Activated gamma-delta T cell (primary cell): ENCODE data around the gene DDA1.
"Not testable (repeated sequence)": the region's sequence is repeated elsewhere in the genome, so short reads cannot be mapped to it uniquely, and the experiment has no call there.

ENCODE experiments used
- DNase-seq: peaks from one replicate; lab custom pipeline; 2025; lab: John Stamatoyannopoulos, UW

DDA1 gene

DNA sequence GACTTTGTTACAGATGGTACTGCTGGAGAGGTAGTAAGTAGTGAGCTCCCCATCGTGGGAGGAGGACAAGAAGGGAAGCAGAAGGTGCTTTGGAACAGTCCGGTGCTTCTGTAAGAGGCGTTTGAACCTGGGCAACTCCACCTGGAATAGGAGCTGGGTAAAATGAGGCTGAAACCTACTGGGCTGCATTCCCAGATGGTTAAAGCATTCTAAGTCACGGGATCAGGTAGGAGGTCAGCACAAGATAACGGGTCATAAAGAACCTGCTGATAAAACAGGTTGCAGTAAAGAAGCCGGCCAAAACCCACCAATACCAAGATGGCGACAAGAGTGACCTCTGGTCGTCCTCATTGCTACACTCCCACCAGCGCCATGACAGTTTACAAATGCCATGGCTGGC lies 22.6 kb upstream of the DDA1 start:
- DNase-seq, result no peak

DNA sequence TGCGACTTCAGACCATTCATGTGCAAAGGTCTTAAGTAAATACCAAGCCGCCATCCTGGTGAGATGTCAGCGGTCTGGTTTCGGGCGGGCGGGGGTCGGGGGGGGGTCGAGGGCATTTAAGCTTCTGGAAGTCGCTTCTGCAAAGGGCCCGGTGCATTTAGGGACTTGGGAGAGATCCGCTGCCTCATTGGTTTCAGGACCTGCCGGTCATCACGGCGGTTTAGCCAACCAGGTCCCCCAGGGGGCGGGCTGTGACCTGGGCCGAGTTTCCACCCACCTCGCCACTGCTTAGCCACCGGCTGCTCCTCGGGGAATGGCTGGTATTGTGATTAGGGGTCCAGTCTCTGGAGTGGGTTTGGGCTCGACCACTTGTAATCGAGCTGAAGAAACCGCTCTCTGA lies 19.9 kb upstream of the DDA1 start:
- DNase-seq, result no peak

DNA sequence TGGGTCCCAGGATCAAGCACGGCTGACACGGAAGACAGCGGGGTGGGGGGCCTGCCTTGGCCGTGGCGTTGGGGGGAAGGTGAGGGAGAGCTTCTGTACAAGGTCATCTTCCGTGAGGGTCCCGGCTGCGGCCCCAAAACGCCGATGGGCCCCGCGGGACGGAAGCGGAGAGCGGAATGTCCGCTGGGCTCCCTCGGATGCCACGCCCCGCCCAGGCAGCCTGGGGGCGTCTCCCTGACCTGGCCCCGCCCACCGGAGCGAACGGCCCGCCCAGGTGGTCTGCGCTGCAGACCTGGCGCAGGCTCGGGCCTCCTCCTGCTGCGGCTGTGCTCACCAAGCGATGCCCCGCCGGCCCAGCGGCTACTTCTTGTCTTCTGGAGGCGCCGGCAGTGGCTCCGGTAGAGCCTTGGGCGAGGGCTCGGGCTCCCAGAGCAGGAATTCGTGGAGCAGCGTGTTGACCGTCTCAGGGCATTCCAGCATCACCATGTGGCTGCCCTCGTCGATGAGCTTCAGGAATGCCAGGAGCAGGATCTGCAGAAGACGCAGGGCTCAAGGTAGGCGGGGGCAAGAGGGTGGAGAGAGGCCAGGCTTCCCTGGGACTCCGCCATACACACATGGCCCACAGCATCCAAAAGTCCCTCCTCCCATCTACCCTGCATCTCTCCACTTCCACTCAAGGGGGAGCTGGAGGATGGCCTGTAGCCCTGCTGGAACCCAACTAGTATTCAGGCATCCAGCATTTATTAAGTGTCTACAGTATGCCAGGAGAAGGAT lies 16.9 kb upstream of the DDA1 start:
- peak; percentile 53 for DNase-seq

DNA sequence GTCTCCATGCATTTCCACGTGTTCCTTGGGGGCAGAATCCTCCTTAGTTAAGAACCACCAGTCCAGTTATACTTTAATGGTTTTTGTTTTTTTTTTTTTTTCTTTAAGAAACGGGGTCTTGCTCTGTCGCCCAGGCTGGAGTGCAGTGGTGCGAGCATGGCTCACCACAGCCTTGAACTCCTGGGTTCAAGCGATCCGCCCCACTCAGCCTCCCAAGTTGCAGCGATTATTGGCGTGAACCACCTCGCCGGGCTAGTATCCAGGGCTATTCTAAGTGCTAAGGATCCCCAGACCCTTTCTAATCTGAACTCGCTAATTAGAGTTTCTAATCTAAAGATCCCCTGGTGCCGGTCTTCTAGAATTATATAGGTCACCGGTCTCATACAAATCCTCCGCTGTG lies 15.8 kb upstream of the DDA1 start:
- no peak for DNase-seq

DNA sequence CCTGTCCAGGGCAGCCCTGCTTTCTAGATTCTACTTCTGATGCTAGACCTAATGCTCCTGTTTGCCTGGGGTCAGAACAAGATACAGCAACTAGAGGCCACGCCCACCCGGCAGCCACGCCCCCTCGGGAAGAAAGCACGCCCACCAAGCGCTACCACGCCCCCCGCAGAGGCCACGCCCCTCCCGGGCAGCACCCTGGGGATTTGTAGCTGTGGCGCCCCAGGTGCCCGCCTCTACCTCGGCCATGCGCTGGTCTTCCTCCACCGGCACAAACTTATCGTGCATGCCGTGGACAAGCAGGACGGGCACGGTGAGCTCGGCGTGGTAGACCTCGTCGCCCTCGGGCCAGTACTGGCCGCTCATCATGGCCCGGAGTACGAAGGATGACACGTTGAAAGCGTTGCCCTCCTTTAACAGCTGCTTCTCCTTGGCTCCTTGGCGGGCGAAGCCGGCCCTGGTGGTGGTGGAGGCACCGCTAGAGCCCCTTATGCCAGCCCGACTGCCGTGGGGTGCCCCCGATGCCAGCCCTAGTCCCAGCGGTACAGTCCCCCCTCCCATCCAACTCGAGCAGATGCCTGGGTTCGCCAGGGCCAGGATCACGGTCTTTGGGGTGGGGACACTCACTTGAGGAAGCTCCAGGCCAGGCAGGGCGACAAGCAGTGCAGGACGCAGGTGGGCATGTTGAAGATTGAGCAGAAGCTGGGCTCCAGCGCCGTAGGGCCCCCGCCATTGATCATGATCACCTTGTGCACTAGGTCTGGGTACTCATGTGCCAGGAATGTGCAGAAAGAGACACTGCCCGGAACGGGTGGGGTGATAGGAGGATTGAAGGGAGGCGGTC lies 15.1 kb upstream of the DDA1 start:
- peak; percentile 27 for DNase-seq

DNA sequence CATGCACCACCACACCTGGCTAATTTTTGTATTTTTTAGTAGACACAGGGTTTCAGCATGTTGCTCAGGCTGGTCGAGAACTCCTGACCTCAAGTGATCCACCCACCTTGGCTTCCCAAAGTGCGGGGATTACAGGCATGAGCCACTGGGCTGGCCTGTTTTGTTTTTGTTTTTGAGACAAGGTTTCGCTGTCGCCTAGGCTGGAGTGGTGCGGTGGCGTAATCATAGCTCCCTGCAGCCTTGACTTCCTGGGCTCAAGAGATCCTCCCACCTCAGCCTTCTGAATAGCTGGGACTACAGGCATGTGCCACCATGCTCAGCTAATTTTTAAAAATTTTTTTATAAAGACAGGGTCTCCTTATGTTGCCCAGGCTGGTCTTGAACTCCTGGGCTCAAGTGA lies 13.8 kb upstream of the DDA1 start:
- not testable (repeated sequence) for DNase-seq

DNA sequence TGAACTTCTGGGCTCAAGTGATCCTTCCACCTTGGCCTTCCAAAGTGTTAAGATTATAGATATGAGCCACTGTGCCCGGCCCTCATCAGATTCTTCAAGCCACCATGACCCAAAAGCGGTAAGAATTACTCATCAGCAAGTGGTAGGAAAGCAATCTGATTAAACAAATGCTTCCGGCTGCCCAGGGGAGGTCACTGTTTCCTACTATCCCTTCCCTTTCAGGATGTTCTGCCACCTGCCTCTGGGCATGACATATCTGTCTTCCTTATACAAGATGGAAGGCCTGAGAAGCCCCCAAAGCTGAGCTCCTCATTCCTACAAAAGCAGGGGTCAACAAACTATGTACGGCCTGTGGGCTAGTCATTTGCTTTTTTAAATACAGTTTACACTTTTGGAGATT lies 13.1 kb upstream of the DDA1 start:
- no peak for DNase-seq

DNA sequence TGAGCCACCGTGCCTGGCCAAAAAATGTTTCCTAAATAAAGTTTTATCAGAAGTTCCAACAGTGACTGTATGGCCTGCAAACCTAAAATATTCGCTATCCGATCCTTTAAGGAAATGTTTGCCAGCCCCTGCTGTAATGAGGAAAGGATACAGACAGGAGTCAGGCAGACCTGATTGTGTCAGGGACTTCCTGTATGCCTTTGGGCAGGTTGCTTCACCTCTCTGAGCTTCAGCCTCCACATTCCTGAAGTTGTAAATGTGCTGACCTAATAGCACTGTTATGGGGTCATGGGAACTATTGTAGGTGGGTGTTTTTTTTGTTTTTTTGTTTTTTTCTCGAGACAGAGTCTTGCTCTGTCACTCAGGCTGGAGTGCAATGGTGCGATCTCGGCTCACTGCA lies 12.4 kb upstream of the DDA1 start:
- no peak for DNase-seq

DNA sequence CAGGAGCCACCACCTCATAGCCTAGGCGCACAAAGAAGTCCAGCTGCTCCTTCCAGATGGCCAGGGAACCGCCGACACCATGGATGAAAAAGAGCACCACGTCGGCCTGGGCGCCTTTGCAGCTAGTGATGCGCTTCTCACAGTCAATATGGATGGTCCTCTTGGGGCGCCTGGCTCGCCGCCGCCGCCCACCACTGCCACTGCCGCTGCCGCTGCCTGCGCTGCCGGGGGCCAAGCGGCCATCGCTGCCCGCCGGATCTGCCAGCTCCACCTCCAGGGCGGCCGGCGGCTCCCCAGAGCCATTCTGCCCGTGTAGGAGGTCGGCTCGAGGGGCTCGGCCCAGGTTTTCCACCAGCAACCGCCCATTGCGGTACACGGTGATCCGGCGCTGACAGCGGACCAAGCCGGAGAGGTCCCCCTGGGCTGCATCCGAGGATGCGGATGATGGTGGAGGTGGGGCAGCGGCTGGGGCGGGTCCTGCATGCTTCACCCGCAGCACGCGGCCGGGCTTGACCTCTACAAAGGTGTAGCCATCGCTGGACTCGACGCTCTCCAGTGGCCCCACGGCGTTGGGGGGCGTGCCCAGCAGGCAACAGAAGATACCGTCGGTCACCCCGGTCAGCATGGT lies 8.3 kb upstream of the DDA1 start:
- DNase-seq, result no peak

DNA sequence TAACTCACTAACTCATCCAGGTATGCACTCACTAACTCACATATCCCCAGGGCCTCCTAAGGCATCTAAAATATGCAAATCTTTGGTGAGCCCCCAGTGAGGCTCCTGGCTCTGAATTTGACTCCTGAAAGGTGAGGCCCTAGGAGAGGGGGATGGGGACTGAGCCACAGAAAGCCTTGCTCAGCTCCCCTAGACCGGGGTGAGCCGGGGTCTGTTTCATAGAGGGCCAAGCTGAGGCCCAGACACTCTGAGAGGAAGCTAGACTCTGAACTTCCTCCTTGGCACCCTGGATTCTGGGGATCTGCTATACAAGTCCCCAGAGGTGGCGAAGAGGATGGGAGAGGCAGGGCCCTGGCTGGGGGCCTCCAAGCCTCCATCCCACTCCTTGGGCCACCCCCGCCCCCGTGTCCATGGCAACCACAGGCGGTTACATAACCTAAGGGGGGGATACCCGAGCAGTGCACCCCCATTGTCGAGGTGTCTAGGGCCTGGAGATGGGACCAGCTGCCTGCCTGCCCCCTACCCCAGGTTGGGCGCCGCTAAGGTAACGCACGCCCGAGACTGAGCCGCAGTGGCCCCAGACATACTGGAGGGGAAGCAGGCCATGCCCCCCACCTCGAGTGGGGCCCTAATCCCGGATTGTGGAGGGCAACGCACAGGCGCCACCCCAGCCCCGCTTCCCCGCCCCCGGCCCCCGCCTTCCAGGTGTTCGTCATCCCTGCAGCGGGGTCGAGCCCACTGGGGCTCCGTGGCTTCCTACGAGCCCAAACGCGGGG lies 6.8 kb upstream of the DDA1 start:
- DNase-seq, result no peak

DNA sequence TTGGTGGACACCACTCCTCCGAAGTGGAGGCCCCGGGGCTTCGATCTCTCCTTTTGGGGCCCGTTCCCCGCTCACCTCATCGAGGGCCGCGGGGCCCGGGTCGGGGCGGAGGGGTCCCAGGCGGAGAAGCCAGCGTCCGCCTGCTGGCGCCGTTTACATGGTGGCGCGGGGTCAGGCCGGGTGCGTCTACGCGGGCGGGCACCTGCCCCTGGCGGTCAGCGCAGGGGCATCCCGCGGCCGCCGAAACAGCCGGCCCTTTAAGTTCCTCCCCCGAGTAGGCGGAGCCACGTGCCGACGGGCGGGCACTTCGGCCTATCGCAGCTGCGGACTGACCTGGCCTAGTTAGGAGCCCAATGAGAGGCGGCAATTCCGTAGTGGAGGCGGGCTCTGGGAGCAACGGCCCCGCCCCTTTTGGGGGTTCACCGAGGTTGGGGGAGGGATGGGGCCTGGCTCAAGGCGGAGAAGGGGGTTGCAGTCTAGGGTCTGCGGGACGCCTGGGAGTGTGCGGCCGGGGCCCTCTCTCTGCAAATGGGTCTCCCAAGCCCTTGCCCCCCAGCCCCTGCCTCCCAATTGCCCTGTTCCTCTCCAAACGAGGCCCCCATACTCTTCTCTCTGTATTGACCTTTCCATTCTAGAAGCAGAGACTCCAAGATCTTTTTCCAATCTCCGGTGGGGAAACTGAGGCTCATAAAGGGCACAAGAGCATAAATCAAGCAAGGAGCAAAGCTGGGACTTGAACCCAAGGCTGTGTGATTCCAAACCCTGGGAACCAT lies 6.0 kb upstream of the DDA1 start, which contains the start of gene ABHD8:
TSS of gene ABHD8 (minus strand) at position 259 of the 773 bp plus-strand sequence. CDS start 1,809 bp downstream, outside the sequence.
- peak; percentile 81 for DNase-seq

DNA sequence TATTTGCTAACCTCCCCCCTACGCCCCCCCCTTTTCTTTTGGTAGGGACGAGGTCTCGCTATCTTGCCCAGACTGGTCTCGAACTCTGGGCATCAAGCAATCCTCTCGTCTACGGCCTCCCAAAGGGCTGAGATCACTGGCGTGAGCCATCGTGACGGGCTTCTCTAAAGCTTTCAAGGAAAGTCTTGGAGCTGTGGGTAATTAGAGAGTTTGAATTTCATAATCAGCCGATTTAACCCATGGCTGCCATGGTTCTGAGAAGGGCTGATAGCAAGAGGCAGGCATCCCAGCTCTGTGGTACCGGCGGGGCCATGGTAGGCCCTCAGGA lies 5.5 kb upstream of the DDA1 start:
- DNase-seq, result no peak

DNA sequence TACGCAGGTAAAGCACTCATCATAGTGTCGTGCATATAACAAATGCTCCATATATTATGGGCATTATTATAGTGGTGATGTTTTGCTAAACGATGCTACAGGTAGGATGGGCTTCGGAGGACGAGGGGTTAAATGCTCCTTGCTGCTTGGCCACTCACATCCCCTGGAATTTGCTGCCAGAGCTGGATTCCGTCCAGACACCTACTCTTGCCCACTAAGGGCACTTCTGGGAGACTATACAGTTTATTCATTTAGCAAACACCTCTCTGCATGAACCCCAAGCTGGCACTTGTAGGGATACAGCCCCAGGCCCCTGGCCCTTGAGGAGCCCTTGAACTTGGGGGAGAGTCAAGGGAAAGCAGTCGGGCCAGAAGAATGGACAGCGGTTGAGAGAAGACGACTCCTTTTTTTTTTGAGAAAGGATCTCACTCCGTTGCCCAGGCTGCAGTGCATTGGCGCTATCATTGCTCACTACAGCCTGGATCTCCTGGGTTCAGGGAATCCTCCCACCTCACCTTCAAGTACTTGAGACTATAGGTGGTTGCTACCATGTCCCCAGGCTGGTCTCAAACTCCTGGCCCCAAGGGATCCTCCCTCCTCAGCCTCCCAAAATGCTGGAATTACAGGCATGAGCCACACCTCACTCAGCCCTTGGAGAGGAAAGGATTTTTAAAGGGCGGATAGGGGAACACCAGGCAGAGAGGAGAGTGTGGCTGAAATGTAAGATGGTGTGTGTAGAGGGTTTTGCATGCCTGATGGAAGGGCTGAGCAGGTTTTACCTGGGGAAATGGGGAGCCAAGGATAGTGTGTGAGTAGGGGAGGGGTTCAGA lies 4.8 kb upstream of the DDA1 start:
- no peak for DNase-seq

DNA sequence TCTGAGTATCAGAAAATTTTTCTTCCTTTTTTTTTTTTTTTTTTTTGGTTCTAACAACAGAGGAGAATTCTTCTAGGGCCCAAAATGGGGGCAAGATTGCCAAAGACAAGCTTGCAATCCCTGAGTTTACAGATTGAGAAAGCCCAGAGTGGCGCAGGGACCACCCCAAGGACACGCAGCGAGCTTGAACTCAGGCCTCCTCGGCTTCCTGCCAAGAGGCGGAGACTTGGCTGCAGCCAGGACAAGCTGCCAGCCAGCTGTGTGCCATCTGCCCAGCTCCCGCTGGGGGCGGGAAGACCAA lies 4.2 kb upstream of the DDA1 start:
- DNase-seq, result no peak

DNA sequence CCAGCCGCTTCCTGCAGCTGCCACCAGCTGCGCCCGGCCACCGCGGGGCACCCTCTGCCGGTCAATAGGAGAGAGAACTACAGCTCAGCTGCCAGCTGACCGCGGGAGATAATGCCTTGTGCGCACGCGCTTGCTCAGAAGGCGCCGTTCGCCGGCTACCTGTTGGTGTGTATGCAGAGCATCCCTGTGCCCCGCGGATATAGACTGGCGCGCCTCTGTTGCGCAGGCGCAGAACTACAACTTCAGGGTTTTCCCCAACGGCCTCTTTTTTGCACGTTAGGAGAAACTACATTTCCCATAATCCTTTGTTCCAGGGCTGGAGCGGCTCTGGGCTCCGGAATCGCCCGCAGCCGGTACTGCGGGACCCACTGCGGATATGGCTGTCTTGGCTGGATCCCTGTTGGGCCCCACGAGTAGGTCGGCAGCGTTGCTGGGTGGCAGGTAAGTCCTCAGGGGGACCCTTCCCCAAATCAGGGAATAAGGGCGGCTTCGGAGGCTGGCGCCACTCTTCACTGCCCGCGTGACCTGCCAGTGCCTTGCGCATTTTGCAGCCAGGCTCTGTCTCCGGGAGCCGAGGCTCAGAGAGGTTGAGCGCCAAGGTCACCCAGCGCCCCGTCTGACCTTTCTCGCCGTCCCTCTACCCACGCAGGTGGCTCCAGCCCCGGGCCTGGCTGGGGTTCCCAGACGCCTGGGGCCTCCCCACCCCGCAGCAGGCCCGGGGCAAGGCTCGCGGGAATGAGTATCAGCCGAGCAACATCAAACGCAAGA lies 3.7 kb upstream of the DDA1 start, which contains the start of gene MRPL34:
TSS of gene MRPL34 (plus strand) at position 356 of the 768 bp plus-strand sequence. CDS start at position 377, 21 bp downstream.
- peak; percentile 88 for DNase-seq

DNA sequence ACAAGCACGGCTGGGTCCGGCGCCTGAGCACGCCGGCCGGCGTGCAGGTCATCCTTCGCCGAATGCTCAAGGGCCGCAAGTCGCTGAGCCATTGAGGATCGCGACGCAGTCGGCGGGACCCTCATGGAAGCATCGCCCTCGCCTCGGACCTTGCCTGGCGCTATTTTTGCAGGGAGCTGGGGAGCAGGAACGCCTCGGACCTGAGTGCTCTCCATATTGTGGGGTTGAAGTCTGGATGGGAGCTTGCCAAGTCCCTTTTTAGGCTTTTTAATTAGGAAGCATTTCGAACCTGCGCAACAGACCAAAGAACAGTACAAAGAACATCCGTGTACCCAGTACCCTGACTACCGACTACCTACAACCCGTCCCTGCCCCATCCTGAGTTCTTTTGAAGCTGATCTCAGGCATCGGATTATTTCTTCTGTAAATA lies 3.1 kb upstream of the DDA1 start:
- DNase-seq, result no peak

DNA sequence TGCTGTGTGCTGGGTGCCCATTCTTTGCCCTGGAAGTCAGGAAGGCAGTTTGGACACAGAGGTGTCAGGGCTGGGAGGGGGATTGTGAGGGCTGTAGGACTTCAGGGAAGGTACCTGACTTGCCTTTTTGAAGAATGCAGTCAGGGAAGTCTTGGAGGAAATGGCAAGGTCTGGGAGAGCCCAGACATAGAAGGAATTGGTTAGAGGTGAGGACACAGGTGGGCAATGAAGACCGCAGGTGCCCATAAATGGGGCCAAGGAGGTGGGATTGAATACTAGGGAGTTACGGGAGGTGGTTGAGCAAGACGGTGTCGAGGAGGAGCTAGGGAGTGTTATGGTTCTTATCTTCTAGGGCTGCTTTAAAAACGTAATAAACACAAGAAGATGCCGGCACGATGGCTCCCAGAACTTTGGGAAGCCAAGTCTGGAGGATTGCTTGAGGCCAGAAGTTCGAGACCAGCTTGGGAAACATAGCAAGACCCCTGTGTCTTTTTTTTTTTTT lies 1.4 kb upstream of the DDA1 start:
- no peak for DNase-seq

DNA sequence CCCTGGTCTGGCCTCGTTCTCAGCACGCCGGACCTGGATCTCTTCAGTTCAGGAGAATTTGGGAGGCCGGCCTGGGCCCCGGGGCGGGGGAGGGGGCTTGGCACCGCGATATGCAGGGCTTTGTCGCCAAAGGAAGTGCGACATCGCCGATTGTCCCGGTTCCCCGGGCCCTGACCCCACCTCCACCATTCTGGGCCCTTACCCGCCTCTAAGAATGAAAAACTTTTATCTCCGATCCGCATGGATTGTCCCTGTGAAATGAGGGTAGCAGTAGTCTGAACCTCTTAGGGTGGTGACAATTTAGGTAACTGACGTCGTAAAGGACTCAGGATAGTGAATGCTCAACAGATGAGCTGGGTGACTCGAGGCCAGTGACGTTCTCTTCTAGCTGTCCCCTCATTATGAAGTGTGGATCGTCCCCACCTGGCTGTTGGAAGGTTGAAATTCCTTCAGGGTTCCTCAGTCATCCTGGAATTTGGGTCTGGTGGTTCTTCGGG lies 650 bp downstream of the DDA1 start:
- DNase-seq, result no peak
